Stimulated activated effector memory CD8-positive, alpha-beta T cell treated with anti-CD3 and anti-CD28 coated beads, Interleukin-12 subunit alpha, Interleukin-12 subunit beta, amount 100 ng/mL, for 72 hours (primary cell): ENCODE results near the gene OBSCN.

ENCODE experiments used
- ATAC-seq: fragments of 150-1000 bp; cut with Tn5 transposase; 2 replicates; pipeline ENCODE4 v1.10.0; 2021
- DNase-seq, 2 donors: peaks; one replicate each; pipeline ENCODE4 v3.0.0; 2021 to 2022; ENCODE audit warnings: low spot score in 2 of 2
- H3K27ac Mint-ChIP-seq: one replicate; pipeline ENCODE4 v1.8.0; 2022; ENCODE audit warnings: mild to moderate bottlenecking, mixed read lengths
- H3K36me3 Mint-ChIP-seq: one replicate; pipeline ENCODE4 v1.8.0; 2022; ENCODE audit warnings: mild to moderate bottlenecking, mixed read lengths
- H3K4me1 Mint-ChIP-seq: one replicate; pipeline ENCODE4 v1.8.0; 2022; ENCODE audit warnings: mixed read lengths
- H3K4me3 Mint-ChIP-seq: one replicate; pipeline ENCODE4 v1.8.0; 2022; ENCODE audit warnings: mild to moderate bottlenecking, mixed read lengths
- H3K9me3 Mint-ChIP-seq: one replicate; pipeline ENCODE4 v1.8.0; 2022; ENCODE audit warnings: mixed read lengths

The OBSCN gene

DNA sequence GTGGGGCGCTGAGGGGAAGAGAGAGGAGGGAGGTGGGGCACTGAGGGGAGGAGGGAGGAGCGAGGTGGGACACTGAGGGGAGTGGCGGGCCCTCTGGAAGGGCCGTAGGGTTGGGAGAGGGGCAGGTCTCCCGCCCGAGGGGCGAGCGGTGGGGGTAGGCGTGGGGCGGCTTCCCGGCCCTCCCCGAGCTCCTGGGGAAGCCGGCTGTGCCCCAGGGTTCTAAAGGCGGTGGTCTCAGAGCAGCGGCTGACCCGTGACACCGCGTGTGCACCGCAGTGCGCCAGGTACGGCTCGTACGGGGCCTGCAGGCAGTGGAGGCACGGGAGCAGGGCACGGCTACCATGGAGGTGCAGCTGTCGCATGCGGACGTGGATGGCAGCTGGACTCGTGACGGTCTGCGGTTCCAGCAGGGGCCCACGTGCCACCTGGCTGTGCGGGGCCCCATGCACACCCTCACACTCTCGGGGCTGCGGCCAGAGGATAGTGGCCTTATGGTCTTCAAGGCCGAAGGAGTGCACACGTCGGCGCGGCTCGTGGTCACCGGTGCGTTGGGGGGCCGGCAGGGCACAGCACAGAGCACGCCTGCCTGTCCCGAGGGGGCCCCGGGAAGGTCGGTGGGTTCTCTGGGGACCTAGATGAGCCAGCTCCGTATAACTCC lies 68.5 kb downstream of the OBSCN start:
- Mint-ChIP-seq H3K4me3 (peak overlapping the region; percentile 77), H3K36me3 (no peaks in the 10 kb centered on the region), H3K9me3 (no peaks in the 10 kb centered on the region), H3K27ac (peak overlapping the region; percentile 56), H3K4me1 (peaks cover 19% of the 10 kb centered on the region)
- peak in 1 of 2 donors; percentile 50 for DNase-seq
- peak; percentile 40 for ATAC-seq

DNA sequence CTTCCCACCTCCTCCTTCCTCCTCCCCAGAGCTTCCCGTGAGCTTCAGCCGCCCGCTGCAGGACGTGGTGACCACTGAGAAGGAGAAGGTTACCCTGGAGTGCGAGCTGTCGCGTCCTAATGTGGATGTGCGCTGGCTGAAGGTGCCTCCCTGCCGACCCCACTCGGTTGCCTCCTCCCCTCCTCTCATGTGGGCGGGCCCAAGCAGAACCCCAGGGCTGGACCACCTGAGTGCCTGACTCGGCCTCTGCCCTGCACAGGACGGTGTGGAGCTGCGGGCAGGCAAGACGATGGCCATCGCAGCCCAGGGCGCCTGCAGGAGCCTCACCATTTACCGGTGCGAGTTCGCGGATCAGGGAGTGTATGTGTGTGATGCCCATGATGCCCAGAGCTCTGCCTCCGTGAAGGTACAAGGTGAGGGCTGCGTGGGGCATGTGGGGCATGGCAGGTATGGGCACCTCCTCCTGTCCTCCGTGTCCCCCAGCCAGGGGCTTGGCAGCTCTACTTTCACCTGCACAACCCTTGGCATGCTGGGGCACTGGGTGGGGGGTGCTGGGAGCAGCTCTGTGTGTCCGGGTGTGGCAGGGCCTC lies 69.2 kb downstream of the OBSCN start:
- DNase-seq = no peak
- H3K4me3 Mint-ChIP-seq = peak overlapping the region; percentile 77
- no peak for ATAC-seq
- H3K27ac Mint-ChIP-seq = no peak overlapping the region
- peaks cover 15% of the 10 kb centered on the region for H3K4me1 Mint-ChIP-seq
- H3K36me3 Mint-ChIP-seq = no peaks in the 10 kb centered on the region
- H3K9me3 Mint-ChIP-seq = no peaks in the 10 kb centered on the region

DNA sequence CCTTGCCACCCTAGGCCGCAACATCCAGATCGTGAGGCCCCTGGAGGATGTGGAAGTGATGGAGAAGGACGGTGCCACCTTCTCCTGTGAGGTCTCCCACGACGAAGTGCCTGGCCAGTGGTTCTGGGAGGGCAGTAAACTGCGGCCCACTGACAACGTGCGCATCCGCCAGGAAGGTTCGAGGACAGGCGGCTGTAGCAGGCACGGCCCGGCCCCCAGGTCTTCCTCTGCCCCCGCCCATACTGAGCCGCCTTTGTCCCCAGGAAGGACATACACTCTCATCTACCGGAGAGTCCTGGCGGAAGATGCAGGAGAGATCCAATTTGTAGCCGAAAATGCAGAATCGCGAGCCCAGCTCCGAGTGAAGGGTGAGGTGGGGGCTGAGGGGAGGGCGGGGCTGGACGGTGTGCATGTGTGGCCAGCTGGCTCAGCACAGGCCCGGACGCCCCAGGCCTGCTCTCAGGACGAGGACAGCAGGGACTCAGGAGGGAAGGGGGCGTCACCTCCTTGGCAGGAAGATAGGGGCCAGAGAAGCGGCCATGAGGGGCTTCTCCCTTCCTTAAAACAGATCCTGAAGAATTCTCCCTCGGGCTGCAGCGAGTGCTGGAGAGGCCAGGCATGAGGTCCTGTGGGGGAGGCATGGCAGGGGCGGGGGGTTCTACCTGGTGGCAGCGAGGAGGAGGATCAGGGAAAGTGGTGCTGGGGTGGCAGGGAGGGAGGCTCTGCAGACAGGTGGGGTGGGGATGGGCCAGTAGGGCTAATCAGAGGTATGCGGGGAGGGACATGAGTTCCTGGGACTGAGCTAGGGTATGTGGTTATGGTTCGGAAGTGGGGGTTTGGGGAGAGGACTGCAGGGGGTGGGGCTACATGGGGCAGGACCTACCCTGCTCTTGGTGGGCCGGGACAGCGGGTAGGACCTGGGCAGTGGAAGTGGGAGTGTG lies 69.9 kb downstream of the OBSCN start:
- no peaks in the 10 kb centered on the region for H3K36me3 Mint-ChIP-seq
- peaks cover 13% of the 10 kb centered on the region for H3K4me1 Mint-ChIP-seq
- H3K27ac Mint-ChIP-seq = no peak overlapping the region
- DNase-seq (peak in 1 of 2 donors; percentile 45), ATAC-seq (no peak)
- no peaks in the 10 kb centered on the region for H3K9me3 Mint-ChIP-seq
- no peak overlapping the region for H3K4me3 Mint-ChIP-seq

DNA sequence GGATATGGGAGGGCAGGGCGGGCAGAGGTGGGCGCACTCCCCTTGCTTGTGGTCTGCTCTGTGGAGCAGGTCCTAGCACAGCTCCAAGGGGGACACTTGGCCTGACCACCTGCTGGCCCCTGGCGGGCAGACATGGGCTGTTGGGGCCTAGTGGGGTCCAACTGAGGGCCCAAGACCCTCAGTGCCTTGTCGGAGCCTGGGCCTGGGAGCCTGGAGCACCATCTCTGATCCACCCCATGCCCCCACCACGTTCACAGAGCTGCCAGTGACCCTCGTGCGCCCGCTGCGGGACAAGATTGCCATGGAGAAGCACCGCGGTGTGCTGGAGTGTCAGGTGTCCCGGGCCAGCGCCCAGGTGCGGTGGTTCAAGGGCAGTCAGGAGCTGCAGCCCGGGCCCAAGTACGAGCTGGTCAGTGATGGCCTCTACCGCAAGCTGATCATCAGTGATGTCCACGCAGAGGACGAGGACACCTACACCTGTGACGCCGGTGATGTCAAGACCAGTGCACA lies 70.6 kb downstream of the OBSCN start:
- Mint-ChIP-seq H3K4me3 (no peak overlapping the region), H3K36me3 (no peaks in the 10 kb centered on the region), H3K9me3 (no peaks in the 10 kb centered on the region), H3K4me1 (peaks cover 13% of the 10 kb centered on the region), H3K27ac (no peak overlapping the region)
- DNase-seq (no peak), ATAC-seq (no peak)

DNA sequence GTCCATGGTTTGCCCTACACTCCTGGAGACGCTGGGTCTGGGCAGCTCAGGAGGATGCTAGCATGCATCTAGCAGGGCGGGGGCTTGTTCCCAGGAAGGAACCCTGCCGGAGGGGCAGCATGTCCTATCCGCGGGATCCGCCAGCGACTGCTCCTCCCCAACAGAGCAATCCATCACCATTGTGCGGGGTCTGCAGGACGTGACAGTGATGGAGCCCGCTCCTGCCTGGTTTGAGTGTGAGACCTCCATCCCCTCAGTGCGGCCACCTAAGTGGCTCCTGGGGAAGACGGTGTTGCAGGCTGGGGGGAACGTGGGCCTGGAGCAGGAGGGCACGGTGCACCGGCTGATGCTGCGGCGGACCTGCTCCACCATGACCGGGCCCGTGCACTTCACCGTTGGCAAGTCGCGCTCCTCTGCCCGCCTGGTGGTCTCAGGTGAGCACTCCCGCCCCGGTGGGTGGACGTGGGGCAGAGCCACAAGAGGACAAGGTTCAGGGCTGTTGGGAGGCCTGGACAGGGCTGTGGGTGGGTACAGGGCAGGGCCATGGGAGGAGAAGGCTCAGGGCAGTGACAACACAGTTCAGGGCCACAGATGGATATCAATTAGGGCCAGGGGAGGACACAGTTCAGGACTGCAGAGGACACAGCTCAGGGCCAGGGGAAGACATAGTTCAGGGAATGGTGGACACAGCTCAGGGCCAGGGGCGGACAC lies 71.3 kb downstream of the OBSCN start:
- H3K9me3 Mint-ChIP-seq = no peaks in the 10 kb centered on the region
- ATAC-seq (no peak), DNase-seq (no peak)
- no peak overlapping the region for H3K27ac Mint-ChIP-seq
- H3K4me1 Mint-ChIP-seq = peaks cover 13% of the 10 kb centered on the region
- no peaks in the 10 kb centered on the region for H3K36me3 Mint-ChIP-seq
- H3K4me3 Mint-ChIP-seq = no peak overlapping the region

DNA sequence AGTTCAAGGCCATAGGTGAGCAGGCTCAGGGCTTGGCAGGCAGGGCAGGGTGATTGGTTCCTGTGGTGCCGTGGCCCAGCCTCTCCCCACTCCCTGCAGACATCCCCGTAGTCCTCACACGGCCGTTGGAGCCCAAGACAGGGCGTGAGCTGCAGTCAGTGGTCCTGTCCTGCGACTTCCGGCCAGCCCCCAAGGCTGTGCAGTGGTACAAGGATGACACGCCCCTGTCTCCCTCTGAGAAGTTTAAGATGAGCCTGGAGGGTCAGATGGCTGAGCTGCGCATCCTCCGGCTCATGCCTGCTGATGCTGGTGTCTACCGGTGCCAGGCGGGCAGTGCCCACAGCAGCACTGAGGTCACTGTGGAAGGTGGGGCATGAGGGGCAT lies 71.9 kb downstream of the OBSCN start:
- Mint-ChIP-seq H3K27ac (no peak overlapping the region), H3K36me3 (no peaks in the 10 kb centered on the region), H3K4me1 (peaks cover 9% of the 10 kb centered on the region), H3K9me3 (no peaks in the 10 kb centered on the region), H3K4me3 (no peak overlapping the region)
- ATAC-seq = no peak
- DNase-seq = no peak

DNA sequence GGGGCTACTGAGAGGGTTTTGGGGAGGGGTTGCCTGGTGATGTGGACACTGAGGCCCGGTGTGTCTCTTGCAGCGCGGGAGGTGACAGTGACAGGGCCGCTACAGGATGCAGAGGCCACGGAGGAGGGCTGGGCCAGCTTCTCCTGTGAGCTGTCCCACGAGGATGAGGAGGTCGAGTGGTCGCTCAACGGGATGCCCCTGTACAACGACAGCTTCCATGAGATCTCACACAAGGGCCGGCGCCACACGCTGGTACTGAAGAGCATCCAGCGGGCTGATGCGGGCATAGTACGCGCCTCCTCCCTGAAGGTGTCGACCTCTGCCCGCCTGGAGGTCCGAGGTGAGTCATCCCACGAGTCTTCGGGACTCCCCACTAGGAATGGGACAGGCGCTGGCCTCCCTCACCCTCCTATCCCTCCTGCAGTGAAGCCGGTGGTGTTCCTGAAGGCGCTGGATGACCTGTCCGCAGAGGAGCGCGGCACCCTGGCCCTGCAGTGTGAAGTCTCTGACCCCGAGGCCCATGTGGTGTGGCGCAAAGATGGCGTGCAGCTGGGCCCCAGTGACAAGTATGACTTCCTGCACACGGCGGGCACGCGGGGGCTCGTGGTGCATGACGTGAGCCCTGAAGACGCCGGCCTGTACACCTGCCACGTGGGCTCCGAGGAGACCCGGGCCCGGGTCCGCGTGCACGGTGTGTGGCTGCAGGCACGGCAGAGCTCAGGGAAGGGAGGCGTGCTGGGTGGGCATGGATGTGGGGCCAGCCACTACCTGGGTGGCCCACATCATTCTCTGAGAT lies 72.5 kb downstream of the OBSCN start:
- no peak overlapping the region for H3K4me3 Mint-ChIP-seq
- ATAC-seq (no peak), DNase-seq (no peak)
- peaks cover 3% of the 10 kb centered on the region for H3K4me1 Mint-ChIP-seq
- H3K36me3 Mint-ChIP-seq = no peaks in the 10 kb centered on the region
- no peaks in the 10 kb centered on the region for H3K9me3 Mint-ChIP-seq
- no peak overlapping the region for H3K27ac Mint-ChIP-seq

DNA sequence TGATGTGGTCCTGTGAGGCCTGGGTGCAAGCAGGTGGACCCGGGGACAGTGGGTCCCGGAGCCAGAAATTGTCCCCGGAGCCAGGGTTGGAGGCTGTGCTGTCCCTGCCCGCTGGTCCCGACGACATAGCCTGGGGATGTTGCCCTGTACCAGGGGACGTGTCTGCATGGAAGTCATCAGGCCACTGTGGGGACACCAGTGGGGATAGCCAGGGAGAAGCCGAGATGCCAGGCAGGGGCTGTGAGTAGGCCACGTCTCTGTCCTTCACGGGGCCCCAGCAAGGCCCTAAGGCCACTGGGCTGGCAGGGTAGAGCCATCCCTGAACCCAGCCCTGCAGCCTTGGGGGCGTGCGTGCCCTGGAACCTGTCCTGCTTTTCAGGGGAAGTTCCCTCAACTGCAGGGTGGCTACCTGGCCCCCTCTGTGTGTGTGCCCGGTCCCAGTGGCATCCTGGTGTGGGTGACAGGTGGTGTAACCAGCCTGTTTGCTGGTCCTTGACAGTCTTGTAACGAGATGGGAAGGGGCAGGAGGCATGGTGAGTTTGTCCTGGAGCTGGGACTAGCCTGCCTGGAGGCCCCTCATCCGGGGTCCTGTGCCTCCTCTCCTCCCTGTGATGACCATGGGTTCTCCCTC lies 73.2 kb downstream of the OBSCN start:
- ATAC-seq (no peak), DNase-seq (no peak)
- H3K4me3 Mint-ChIP-seq = no peak overlapping the region
- no peaks in the 10 kb centered on the region for H3K9me3 Mint-ChIP-seq
- no peak overlapping the region for H3K27ac Mint-ChIP-seq
- no peaks in the 10 kb centered on the region for H3K4me1 Mint-ChIP-seq
- H3K36me3 Mint-ChIP-seq = peaks cover 3% of the 10 kb centered on the region

DNA sequence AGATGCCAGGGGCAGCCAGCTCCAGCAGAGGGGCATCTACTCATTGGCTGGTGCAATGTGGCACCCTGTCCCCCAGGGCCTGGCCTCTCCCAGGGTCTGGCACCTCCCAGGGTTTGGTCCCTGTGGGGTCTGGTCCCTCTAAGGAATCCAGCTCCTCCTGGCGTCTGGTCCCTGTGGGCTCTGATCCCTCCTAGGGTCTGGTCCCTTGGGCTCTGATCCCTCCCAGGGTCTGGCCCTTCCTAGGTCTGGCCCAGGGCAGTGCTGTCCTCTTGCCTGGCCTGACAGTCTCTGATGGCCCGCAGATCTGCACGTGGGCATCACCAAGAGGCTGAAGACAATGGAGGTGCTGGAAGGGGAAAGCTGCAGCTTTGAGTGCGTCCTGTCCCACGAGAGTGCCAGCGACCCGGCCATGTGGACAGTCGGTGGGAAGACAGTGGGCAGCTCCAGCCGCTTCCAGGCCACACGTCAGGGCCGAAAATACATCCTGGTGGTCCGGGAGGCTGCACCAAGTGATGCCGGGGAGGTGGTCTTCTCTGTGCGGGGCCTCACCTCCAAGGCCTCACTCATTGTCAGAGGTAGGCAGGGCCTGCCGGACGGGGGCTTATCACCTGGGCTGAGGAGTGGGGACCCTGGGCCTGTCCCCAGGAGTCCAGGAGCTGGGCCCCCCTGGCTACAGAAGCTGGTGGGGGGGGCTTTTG lies 73.9 kb downstream of the OBSCN start:
- Mint-ChIP-seq H3K36me3 (peaks cover 5% of the 10 kb centered on the region), H3K27ac (no peak overlapping the region), H3K4me1 (no peaks in the 10 kb centered on the region), H3K9me3 (no peaks in the 10 kb centered on the region), H3K4me3 (no peak overlapping the region)
- no peak for ATAC-seq
- no peak for DNase-seq

DNA sequence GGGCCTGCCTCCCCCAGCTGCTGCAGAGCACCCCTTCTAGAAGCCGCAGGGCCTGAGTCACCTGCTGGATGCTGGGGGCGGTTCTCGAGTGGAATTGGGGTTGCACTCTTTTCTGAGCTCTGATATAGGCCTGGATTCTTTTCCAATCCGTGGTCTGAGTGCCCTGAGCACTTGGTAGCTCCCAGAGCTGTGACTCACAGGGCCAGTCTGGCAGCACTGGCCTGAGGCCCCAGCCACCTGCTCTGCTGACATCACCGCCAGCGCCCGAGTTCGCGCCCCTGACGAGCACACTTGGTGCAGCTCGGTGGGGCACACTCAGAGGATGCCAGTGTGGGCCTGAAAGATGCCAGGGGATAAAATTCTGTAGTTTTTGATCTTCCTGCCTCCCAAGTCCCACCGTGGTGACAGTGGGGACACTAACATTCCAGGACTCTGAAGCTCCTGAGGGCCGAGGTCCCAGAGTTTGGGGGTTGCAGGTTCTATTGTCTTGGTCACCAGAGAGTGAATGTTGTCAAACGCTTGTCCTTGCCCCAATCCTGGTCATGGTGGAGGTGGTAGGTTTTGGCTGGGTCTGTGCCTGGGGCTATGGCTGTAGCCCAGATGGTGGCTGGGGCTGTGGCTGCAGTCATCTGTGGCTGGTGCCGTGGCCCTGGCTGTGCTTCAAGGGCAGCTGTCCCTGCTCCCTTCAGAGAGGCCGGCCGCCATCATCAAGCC lies 74.6 kb downstream of the OBSCN start:
- ATAC-seq = no peak
- Mint-ChIP-seq H3K4me1 (no peaks in the 10 kb centered on the region), H3K9me3 (no peaks in the 10 kb centered on the region), H3K4me3 (no peak overlapping the region), H3K27ac (no peak overlapping the region), H3K36me3 (peaks cover 5% of the 10 kb centered on the region)
- DNase-seq = no peak

DNA sequence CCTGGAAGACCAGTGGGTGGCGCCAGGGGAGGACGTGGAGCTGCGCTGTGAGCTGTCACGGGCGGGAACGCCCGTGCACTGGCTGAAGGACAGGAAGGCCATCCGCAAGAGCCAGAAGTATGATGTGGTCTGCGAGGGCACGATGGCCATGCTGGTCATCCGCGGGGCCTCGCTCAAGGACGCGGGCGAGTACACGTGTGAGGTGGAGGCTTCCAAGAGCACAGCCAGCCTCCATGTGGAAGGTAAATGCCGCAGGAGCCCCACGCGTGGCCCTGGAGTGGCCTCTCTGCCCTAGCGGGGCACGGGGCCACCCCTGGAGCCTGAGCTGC lies 75.2 kb downstream of the OBSCN start:
- H3K36me3 Mint-ChIP-seq = peaks cover 5% of the 10 kb centered on the region
- no peak overlapping the region for H3K27ac Mint-ChIP-seq

DNA sequence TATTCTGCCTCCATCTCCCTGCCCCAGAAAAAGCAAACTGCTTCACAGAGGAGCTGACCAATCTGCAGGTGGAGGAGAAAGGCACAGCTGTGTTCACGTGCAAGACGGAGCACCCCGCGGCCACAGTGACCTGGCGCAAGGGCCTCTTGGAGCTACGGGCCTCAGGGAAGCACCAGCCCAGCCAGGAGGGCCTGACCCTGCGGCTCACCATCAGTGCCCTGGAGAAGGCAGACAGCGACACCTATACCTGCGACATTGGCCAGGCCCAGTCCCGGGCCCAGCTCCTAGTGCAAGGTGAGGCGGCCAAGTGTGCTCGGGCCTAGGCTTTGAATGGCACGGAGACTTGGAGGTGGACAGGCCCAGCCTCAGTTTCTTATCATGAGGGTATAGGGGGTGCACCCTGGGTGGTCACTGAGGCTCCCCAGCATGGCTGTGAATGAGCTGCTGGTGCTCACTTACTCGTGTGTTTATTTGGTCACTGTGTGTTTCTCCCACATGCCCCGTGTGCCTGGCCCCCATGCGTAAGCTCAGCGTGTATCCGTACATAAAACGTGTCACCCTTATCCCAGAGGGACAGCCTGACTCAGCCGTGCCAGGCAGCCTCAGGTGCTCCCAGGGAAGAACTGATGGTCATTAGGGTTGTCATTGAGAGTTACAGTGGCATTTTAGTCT lies 75.8 kb downstream of the OBSCN start:
- H3K9me3 Mint-ChIP-seq = no peaks in the 10 kb centered on the region
- H3K36me3 Mint-ChIP-seq = peaks cover 5% of the 10 kb centered on the region
- no peak overlapping the region for H3K27ac Mint-ChIP-seq
- peaks cover 4% of the 10 kb centered on the region for H3K4me1 Mint-ChIP-seq
- ATAC-seq (no peak), DNase-seq (no peak)
- no peak overlapping the region for H3K4me3 Mint-ChIP-seq

More for the DNA sequence above, 75.2 kb downstream of the OBSCN start:
- H3K4me3 Mint-ChIP-seq = no peak overlapping the region
- DNase-seq (no peak), ATAC-seq (no peak)
- H3K9me3 Mint-ChIP-seq = no peaks in the 10 kb centered on the region
- no peaks in the 10 kb centered on the region for H3K4me1 Mint-ChIP-seq

DNA sequence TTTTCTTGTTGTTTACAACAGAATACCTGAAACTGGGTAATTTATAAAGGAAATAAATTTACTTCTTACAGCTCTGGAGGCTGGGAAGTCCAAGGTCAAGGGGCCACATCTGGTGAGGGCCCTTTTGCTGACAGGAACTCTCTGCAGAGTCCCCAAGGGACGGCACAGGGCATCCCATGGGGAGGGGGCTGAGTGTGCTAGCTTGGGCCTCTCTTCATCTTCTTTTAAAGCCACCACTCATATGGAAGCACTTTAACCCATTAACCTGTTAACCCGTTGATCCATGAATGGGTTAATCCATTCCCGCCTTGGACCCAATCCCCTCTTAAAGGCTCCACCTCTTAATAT lies 76.3 kb downstream of the OBSCN start:
- Mint-ChIP-seq H3K36me3 (peaks cover 5% of the 10 kb centered on the region), H3K4me3 (no peak overlapping the region), H3K9me3 (no peaks in the 10 kb centered on the region), H3K27ac (no peak overlapping the region), H3K4me1 (peaks cover 9% of the 10 kb centered on the region)
- DNase-seq = no peak
- ATAC-seq = no peak
